ENCODE measurements around the gene PPP2R1B. TPM values are rescaled to one million over a fixed set of nuclear protein-coding genes. Genes with fewer than 3 reads are reported as not detected.
"Not testable (repeated sequence)": the region's sequence is repeated elsewhere in the genome, so short reads cannot be mapped to it uniquely, and the experiment has no call there.

The PPP2R1B gene
- total and polyA plus RNA-seq, 2 experiments from 2014 or later = 13.2 to 14.4 TPM

GRCh38 chr11:111719379-111719778 is 46.8 kb downstream of the PPP2R1B start:
- TF ChIP-seq, protein P1, sequence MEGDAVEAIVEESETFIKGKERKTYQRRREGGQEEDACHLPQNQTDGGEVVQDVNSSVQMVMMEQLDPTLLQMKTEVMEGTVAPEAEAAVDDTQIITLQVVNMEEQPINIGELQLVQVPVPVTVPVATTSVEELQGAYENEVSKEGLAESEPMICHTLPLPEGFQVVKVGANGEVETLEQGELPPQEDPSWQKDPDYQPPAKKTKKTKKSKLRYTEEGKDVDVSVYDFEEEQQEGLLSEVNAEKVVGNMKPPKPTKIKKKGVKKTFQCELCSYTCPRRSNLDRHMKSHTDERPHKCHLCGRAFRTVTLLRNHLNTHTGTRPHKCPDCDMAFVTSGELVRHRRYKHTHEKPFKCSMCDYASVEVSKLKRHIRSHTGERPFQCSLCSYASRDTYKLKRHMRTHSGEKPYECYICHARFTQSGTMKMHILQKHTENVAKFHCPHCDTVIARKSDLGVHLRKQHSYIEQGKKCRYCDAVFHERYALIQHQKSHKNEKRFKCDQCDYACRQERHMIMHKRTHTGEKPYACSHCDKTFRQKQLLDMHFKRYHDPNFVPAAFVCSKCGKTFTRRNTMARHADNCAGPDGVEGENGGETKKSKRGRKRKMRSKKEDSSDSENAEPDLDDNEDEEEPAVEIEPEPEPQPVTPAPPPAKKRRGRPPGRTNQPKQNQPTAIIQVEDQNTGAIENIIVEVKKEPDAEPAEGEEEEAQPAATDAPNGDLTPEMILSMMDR (IDR thresholded peaks at IDR 0.05; ENCODE audit: low read depth, low read length) = no peak
- Histone ChIP-seq H3K4me3 (no peak overlapping the region), H3K36me3 (peaks cover 29% of the 10 kb centered on the region), H3K27ac (no peak overlapping the region), H3K27me3 (no peaks in the 10 kb centered on the region), H3K4me1 (ENCODE audit: low read depth) (peaks cover 24% of the 10 kb centered on the region), H3K9me3 (ENCODE audit: low read depth) (no peaks in the 10 kb centered on the region)
- DNase-seq (ENCODE audit: low read depth in 1 of 2, low spot score in 1 of 2) = no peak

GRCh38 chr11:111718859-111719258 is 47.3 kb downstream of the PPP2R1B start:
- TF ChIP-seq, protein P1 (IDR thresholded peaks at IDR 0.05; ENCODE audit: low read depth, low read length) = no peak
- H3K4me3 ChIP-seq = no peak overlapping the region
- DNase-seq (ENCODE audit: low read depth in 1 of 2, low spot score in 1 of 2) = peak in 1 of 2 donors; percentile 40
- no peaks in the 10 kb centered on the region for H3K27me3 ChIP-seq
- peak overlapping the region; percentile 16 for H3K27ac ChIP-seq
- H3K9me3 ChIP-seq (ENCODE audit: low read depth) = no peaks in the 10 kb centered on the region
- H3K4me1 ChIP-seq (ENCODE audit: low read depth) = peaks cover 24% of the 10 kb centered on the region
- peaks cover 24% of the 10 kb centered on the region for H3K36me3 ChIP-seq

DNA sequence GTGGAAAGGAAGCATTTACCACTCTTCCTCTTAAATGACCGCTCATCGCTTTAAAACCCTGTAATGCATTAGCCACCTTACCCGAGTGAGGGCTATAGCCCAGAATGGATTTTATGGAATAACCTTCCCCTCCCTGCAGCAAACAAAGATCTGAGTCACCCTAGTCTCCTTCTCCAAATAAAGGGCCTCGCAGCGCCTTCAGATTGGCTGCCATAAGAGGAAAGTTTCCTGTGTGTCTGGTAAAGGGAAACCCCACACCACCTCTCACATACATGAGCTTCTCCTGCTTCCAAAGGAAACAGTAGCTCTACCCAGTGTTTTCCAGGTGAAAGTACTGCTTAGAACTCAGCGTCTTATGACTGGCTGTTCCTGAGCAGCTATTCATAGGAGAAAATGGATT is 47.8 kb downstream of the PPP2R1B start:
- peaks cover 24% of the 10 kb centered on the region for H3K4me1 ChIP-seq (ENCODE audit: low read depth)
- TF ChIP-seq, protein P1 (IDR thresholded peaks at IDR 0.05; ENCODE audit: low read depth, low read length) = no peak
- no peaks in the 10 kb centered on the region for H3K27me3 ChIP-seq
- peak overlapping the region; percentile 16 for H3K27ac ChIP-seq
- H3K9me3 ChIP-seq (ENCODE audit: low read depth) = no peaks in the 10 kb centered on the region
- DNase-seq (ENCODE audit: low read depth in 1 of 2, low spot score in 1 of 2) = peak in 1 of 2 donors; percentile 52
- peaks cover 22% of the 10 kb centered on the region for H3K36me3 ChIP-seq
- H3K4me3 ChIP-seq = no peak overlapping the region

- H3K9me3 ChIP-seq (ENCODE audit: low read depth); H3K4me3 ChIP-seq; H3K27me3 ChIP-seq; DNase-seq (ENCODE audit: low read depth in 1 of 2, low spot score in 1 of 2); H3K27ac ChIP-seq: not testable (repeated sequence)
- H3K36me3 ChIP-seq = peaks cover 16% of the 10 kb centered on the region
- H3K4me1 ChIP-seq (ENCODE audit: low read depth) = peaks cover 24% of the 10 kb centered on the region
Measured at GRCh38 chr11:111717660-111718059, 48.5 kb downstream of the PPP2R1B start.

DNA sequence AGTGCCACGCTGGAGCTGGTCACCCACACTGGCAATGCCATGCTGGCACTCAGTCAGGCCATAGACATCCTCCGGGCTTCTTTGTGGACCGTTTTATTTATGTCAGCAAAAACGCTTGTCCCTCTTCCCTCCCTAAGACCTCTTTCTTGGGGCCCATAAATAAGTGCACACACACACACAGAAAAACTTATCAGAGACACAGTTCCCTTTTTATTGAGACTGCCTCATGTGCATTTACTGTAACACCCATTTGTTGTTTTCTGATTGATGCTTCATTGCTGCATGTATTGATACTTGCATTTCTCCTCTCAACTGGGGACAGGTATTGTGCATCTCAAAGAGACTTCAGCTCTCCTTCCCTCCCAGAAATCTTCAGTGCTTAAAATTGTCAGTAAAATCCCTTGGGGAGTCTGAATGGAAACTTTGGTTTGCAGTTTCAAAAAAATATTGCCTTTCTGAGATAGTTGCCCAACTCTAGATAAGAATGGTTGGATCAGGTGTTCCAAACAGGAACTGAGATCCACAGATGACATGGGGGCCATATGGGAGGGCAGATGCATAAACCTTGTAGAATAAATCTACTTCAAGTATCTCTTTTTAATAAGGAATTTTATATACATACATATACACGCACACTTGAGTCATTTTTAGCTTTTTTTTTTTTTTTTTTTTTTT is 50.9 kb downstream of the PPP2R1B start:
- H3K27ac ChIP-seq = no peak overlapping the region
- H3K4me1 ChIP-seq (ENCODE audit: low read depth) = peaks cover 10% of the 10 kb centered on the region
- H3K4me3 ChIP-seq = no peak overlapping the region
- no peaks in the 10 kb centered on the region for H3K27me3 ChIP-seq
- TF ChIP-seq, protein P1 (IDR thresholded peaks at IDR 0.05; ENCODE audit: low read depth, low read length) = no peak
- H3K36me3 ChIP-seq = peaks cover 11% of the 10 kb centered on the region
- no peak for DNase-seq (ENCODE audit: low read depth in 1 of 2, low spot score in 1 of 2)
- H3K9me3 ChIP-seq (ENCODE audit: low read depth) = no peaks in the 10 kb centered on the region

- TF ChIP-seq, protein P1 (IDR thresholded peaks at IDR 0.05; ENCODE audit: low read depth, low read length) = no peak
- Histone ChIP-seq H3K27me3 (no peaks in the 10 kb centered on the region), H3K9me3 (ENCODE audit: low read depth) (no peaks in the 10 kb centered on the region), H3K36me3 (peaks cover 5% of the 10 kb centered on the region), H3K4me1 (ENCODE audit: low read depth) (peaks cover 7% of the 10 kb centered on the region), H3K27ac (no peak overlapping the region), H3K4me3 (no peak overlapping the region)
- no peak for DNase-seq (ENCODE audit: low read depth in 1 of 2, low spot score in 1 of 2)
Measured at GRCh38 chr11:111714522-111714921, 51.7 kb downstream of the PPP2R1B start.
